Stimulated activated CD4-positive, alpha-beta T cell treated with anti-CD3 and anti-CD28 coated beads, TNF-alpha, amount 100 ng/mL, for 4 hours (primary cell): ENCODE measurements around the gene C1orf159.
A peak's percentile ranks its signal among the peaks of the same experiment; 100 is the strongest.
"Not testable (repeated sequence)": the region's sequence is repeated elsewhere in the genome, so short reads cannot be mapped to it uniquely, and the experiment has no call there.

Experiments
- DNase-seq, 3 experiments: peaks; one replicate each; pipeline ENCODE4 v3.0.0-alpha.2; 2020; ENCODE audit warnings: low read depth in 3 of 3

The C1orf159 gene

GRCh38 chr1:1149416-1149815, 33.5 kb upstream of the C1orf159 start:
- DNase-seq, result no peak

DNA sequence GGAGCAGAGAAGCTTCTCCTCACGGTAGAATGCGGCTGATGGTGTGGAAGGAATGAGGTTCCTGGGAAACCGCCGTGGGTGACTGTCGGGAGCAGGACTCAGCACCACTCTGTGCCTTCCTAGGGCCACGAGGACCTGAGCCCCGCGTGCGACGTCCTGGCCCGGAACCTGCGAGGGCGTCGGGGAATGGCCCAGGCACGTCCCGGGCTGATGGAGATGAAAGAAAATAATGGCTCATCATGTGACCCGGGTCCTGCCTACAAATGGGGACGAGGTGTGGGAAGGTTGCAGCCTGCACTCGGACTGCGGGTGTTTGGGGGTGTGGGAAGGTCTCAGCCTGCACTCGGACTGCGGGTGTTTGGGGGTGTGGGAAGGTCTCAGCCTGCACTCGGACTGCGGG, 32.7 kb upstream of the C1orf159 start:
- no peak for DNase-seq

DNA sequence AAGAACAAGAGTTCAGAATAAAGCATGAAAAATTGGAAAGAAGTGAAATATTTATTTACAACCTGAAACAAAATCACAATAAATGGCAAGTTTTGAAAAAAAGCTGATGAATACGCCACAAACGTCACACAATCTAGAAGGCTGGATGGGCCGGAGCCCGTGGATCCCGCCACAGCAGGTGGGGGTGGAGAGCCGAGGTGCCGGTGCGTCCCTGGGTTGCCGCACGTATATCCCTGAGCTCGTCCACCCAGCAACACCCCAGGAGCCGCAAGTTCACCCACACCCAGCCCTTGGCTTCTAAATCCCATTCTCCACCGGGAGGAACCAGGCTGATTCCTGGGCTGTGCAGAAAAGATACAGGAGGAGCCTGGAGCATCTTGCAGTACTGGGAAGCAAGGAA, 32.2 kb upstream of the C1orf159 start:
- no peak for DNase-seq

DNA sequence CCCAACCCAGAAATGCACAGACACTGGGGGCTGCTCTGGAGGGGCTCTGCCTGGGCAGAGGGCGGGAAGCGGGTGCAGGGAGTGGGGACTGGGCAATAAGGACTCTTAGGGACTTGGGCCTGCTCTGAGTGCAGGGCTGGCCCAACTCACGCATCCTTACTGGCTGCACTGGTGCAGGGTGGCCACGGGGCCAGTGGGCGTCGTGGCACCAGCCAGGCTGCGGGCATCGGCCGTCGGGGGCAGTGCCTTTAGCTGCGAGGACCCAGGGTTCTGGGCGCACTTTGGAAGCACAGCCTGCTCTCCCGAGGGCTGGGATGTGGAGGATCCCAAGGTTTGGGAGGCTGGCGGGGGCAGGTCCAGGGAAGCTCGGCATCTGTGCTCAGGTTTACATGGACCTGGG, 30.7 kb upstream of the C1orf159 start:
- DNase-seq, result no peak

- no peak for DNase-seq
Measured at GRCh38 chr1:1146026-1146425, 30.1 kb upstream of the C1orf159 start.

GRCh38 chr1:1145547-1145914, 29.6 kb upstream of the C1orf159 start:
- no peak for DNase-seq

DNA sequence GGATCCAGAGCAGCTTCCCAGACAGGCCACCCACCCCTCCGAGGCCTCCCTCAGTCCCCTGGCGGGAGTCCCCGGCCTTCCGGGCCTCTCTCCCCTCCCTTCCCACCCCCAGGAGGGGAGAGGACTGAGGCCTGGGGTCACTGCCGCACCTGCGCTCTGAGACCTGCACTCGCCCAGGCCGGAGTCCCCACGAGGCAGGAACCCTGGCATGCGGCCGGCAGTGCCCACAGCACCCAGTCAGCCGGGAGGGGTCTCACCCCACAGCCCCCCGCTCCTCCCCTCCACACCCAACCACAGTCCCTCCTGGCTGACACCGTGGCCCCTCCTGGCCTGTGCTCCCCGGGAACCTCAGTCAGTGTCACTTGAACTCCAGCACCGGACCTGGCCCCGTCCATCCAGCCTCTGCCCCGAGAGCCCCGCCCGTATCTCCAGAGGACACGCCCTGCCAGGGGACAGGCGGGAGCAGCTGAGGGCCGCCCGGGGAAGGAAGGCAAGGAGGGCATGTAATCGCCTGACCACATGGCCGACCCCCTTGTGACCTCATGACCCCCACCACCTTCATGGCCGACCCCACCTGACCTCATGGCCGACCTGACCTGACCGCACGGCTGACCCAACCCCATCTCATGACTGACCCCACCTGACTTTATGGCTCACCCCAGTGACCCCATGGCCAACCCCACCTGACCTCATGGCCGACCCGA, 29.1 kb upstream of the C1orf159 start:
- no peak for DNase-seq

DNA sequence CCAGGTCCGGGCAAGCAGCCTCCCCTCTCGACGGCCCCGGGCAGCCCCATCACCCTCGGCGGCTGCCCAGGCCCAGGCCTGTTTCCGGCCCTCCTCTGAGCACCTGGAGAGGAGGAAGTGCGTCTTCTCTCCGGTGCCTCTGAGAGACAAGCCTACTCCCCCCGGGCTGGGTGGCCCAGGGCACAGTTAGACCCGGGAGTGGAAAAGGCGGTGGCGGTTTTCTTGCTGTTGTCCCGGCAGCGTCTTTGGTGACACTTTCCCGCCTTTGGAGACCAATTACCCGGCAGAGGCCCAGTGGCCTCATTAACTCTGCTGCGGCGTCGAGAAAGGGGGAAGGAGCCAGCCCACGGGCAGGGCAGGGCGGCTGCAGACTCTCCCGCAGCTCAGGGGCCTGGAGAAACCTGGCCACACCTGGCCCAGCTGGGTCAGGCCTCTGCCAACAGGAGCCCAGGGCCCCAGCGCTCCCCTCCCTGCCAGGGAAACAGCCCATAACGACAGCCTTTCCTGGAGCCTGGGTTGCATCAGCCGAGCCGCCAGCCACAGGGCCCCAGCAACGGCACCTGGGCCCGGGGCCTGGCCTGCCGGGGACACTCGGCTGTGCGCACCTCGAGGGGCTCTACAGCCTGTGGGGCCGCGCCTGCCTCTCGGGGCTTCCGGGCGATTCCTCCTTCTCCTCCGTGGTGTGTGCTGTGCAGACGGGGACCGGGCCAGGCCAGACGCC, 28.4 kb upstream of the C1orf159 start:
- peak in 1 of 3 experiments; percentile 42 for DNase-seq

- DNase-seq, result no peak
Measured at GRCh38 chr1:1143636-1144035, 27.7 kb upstream of the C1orf159 start.

DNA sequence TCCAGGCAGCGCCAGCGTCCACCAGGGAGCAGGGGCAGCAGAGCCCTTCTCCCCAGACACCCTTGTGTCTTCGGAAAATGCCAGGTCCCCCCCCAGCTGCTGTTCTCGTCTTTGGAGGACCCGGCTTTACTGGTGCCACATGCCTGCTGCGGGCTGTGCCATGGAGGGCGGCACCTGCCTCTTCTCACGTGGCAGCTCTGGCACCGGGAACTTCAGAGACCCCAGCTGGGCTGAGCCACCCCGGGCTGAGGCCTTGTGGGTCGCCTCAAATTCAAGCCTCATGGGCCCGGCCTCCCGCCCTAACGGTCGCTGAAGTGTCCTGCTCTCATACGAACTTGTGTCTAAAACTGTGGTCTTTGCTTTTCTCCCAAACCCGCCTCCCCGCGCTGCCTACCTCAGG, 27.0 kb upstream of the C1orf159 start:
- DNase-seq, result no peak

DNA sequence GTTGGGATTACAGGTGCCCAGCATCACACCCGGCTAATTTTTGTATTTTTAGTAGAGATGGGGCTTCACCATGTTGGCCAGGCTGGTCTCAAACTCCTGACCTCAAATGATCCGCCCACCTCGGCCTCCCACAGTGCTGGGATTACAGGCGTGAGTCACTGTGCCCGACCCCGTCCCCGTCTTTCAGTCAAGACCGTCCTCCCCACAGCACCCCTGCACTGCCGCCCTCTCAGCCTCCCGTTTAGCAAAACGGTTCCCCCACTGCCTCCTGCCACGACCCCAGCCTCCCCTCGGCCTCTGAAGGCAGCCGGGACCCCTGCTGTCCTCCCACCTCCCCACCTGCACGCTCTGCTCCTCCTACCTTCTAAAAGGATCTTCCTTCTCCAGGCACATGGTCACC, 26.5 kb upstream of the C1orf159 start:
- not testable (repeated sequence) for DNase-seq

DNA sequence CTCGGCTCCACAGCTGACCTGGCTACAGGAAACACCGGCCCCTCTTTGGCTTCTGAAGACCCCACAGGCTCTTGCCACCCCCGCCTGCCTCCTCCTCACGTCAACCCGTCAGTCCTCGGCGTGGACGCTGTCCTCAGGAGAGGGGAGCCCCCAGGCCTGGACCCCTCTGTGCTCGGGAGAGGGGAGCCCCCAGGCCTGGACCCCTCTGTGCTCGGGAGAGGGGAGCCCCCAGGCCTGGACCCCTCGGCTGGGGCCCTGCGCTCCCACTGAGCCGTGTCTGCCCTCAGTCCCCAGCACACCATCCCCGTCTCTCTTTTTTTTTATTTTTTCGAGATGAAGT, 26.0 kb upstream of the C1orf159 start:
- DNase-seq, result no peak

DNA sequence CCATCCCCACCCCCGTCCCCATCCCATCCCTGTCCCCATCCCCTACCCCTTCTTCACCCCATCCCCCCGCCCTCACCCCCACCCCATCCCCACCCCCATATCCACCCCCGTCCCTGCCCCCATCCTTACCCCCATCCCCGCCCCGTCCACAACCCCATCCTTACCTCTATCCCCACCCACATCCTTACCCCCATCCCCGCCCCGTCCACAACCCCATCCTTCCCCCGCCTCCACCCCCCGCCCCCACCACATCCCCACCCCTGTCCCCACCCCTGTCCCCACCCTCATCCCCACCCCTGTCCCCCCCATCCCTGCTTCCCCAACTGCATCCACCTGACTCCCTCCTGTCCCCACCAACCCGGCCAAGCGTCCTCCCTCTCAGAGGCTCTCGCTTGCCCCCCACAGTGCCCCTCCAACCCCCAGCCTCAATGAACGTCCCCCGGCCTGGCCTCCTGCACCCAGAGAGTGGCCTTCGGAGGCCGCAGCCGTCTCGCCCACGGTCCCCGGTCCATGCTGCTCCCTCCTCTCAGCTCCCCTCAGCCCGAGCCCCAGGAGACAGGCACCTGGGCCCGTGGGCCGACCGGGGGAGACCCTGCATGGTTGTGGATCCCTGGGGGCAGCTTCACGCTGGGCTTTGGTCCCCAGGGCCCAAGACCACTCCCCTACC, 25.5 kb upstream of the C1orf159 start:
- DNase-seq, result no peak

- DNase-seq, result no peak
Measured at GRCh38 chr1:1140673-1141072, 24.8 kb upstream of the C1orf159 start.

- DNase-seq, result peak in 2 of 3 experiments; percentile 59 to 60
Measured at GRCh38 chr1:1137256-1138045, 21.6 kb upstream of the C1orf159 start.

- no peak for DNase-seq
Measured at GRCh38 chr1:1136547-1137230, 20.8 kb upstream of the C1orf159 start.

DNA sequence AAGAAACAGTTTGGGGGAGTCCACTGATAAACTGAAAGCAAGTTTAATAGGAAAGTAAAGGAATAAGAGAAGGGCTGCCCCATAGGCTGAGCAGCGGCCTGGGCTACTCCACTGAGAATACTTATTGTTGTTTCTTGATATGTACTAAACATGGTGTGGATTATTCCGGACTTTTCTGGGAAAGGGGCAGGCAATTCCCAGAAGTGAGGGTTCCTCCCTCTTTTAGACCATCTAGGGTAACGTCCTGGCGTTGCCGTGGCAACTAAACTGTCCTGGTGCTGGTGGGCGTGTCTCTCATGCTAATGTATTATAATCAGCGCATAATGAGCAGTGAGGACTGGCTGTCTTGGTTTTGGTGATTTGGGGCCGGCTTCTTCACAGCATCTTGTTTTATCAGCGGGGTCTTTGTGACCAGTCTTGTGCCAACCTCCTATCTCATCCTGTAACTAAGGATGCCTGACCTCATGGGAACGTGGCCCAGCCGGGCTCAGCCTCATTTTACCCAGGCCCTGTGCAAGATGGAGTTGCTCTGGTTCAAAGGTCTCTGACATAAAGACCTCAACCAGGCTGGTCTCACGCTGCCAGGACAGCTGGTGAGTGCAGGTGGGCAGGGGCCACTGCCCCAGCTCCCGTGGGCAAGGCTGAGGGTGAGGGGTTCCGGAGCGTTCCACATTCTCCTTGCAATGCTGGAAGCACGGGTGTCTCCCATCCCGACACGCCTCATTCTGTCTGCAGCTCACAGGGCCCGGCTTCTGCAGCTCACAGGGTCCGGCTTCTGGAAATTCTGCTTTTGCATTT, 19.6 kb upstream of the C1orf159 start:
- DNase-seq, result no peak

DNA sequence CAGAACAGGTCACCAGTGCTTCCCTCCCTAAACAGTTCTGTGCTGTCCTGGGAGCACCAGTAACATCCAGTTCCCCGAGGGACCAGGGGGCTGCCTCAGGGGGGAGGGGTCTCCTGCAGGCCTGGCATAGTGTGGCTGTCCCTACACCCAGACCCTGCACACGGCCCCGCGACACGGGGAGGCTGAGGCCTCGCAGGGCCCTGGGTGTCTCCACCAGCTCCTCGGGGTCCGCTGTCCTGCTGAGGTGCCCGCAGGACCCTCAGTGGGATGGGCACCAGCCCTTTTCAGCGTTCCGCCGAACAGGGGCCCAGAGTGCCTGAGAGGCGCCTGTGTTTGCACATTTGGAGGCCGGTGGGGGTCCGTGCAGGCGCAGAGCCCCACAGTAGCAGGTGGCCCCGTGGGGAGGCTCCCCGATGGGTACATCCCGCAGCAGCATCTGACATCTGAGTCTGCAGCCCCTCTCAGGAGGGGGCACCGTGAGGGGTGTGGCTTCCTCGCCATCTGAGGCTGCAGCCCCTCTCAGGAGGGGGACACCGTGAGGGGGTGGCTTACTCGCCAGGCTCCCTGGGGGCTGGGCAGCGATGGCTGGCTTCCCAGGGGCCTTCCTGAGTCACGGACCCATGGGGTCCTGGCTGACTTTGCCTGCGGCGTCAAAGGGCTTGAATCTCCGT, 18.5 kb upstream of the C1orf159 start:
- no peak for DNase-seq

GRCh38 chr1:1132956-1133750, 17.3 kb upstream of the C1orf159 start:
- DNase-seq, result no peak
